Hepatocyte (in vitro differentiated cells): ENCODE results near the gene THUMPD2. TPM values are rescaled to one million over a fixed set of nuclear protein-coding genes. Genes with fewer than 3 reads are reported as not detected.

Experiments used
- DNase-seq: peaks from one replicate; pipeline ENCODE4 v3.0.0-alpha.2; 2016; ENCODE audit warnings: low spot score
- H2AFZ ChIP-seq: fragments of 200-600 bp; sonication (generic); 2 replicates; pipeline ENCODE4 v1.6.0; 2016; ENCODE audit warnings: antibody characterized with exemption, mild to moderate bottlenecking
- H3K27ac ChIP-seq: fragments of 200-600 bp; sonication (generic); 2 replicates; pipeline ENCODE4 v1.5.1; 2016; ENCODE audit warnings: mild to moderate bottlenecking
- H3K27me3 ChIP-seq: fragments of 200-600 bp; sonication (generic); 2 replicates; pipeline ENCODE4 v1.6.1; 2016
- H3K36me3 ChIP-seq: fragments of 200-600 bp; sonication (generic); replicated peaks from 2 replicates; pipeline ENCODE4 v1.5.1; 2016; ENCODE audit warnings: low read depth; ENCODE audit not compliant: insufficient read depth
- H3K4me1 ChIP-seq: fragments of 200-600 bp; sonication (generic); 2 replicates; pipeline ENCODE4 v1.5.1; 2016; ENCODE audit warnings: mild to moderate bottlenecking, moderate library complexity; ENCODE audit not compliant: insufficient read depth
- H3K4me2 ChIP-seq: fragments of 200-600 bp; sonication (generic); 2 replicates; pipeline ENCODE4 v1.6.0; 2016
- H3K4me3 ChIP-seq: fragments of 200-600 bp; sonication (generic); 2 replicates; pipeline ENCODE4 v1.5.1; 2016; ENCODE audit warnings: mild to moderate bottlenecking
- H3K79me2 ChIP-seq: fragments of 200-600 bp; sonication (generic); 2 replicates; pipeline ENCODE4 v1.6.0; 2017; ENCODE audit warnings: mild to moderate bottlenecking
- H3K9me2 ChIP-seq: fragments of 200-600 bp; sonication (generic); replicated peaks from 2 replicates; pipeline ENCODE4 v1.6.0; 2017; ENCODE audit warnings: mild to moderate bottlenecking; ENCODE audit not compliant: insufficient read depth
- H3K9me3 ChIP-seq: fragments of 200-600 bp; sonication (generic); 2 replicates; pipeline ENCODE4 v1.5.1; 2016; ENCODE audit warnings: low read depth, mild to moderate bottlenecking
- H4K20me1 ChIP-seq: fragments of 200-600 bp; sonication (generic); 2 replicates; pipeline ENCODE4 v1.6.0; 2016; ENCODE audit warnings: mild to moderate bottlenecking; ENCODE audit not compliant: insufficient read depth, poor library complexity, severe bottlenecking
- CTCF ChIP-seq: fragments of 200-600 bp; sonication (generic); IDR thresholded peaks from 2 replicates; pipeline ENCODE4 v1.5.1; 2016; ENCODE audit warnings: antibody characterized with exemption, mild to moderate bottlenecking; ENCODE audit not compliant: poor library complexity
- EZH2 ChIP-seq: fragments of 200-600 bp; sonication (generic); IDR thresholded peaks from 2 replicates; pipeline ENCODE4 v1.6.1; 2016; ENCODE audit warnings: antibody characterized with exemption, mild to moderate bottlenecking, borderline replicate concordance
- EZH2phosphoT487 ChIP-seq: fragments of 200-600 bp; sonication (generic); IDR thresholded peaks from one replicate; pipeline ENCODE4 v1.6.1; 2018; ENCODE audit warnings: antibody characterized with exemption, mild to moderate bottlenecking, low read depth, moderate library complexity; ENCODE audit not compliant: unreplicated experiment, severe bottlenecking
- WGBS: methylation state at CpG from one replicate; pipeline ENCODE4 v1.1.6; 2016; ENCODE audit warnings: low lambda C conversion rate; ENCODE audit errors: missing lambda C conversion rate; 5-methylcytosine and 5-hydroxymethylcytosine counted together
- polyA plus RNA-seq: library from polyadenylated mRNA; unstranded; fragments of >200 nt; fragmentation: Nextera tagmentation; extraction: Ambion mirVana; gene quantifications from 2 replicates; pipeline ENCODE4 v1.2.1, GENCODE V29; 2016
- total RNA-seq: library from RNA; depleted of rRNA; stranded (reverse); fragments of >200 nt; gene quantifications from 2 replicates; pipeline ENCODE4 v1.2.3, GENCODE V29; 2014

THUMPD2 gene
- total and polyA plus RNA-seq, 2 experiments from 2014 or later = 6.5 to 12.8 TPM

- peak; percentile 12 for DNase-seq
- Histone ChIP-seq H3K79me2 (peaks cover 3% of the 10 kb centered on the region), H3K27ac (no peak overlapping the region), H3K4me1 (peaks cover 12% of the 10 kb centered on the region), H3K36me3 (no peaks in the 10 kb centered on the region), H3K4me3 (no peak overlapping the region), H3K9me3 (no peaks in the 10 kb centered on the region), H2AFZ (no peak overlapping the region), H3K4me2 (no peak overlapping the region), H3K9me2 (no peaks in the 10 kb centered on the region), H4K20me1 (no peaks in the 10 kb centered on the region), H3K27me3 (no peaks in the 10 kb centered on the region)
- TF ChIP-seq EZH2phosphoT487 (no peak), EZH2 (no peak), CTCF (no peak)
- WGBS = 61% methylated on average over 2 of the region's 2 CpGs
These were observed 40.1 kb downstream of the THUMPD2 start for GRCh38 chr2:39738936-39739335.

- Histone ChIP-seq H2AFZ (no peak overlapping the region), H3K4me3 (no peak overlapping the region), H3K4me1 (peaks cover 12% of the 10 kb centered on the region), H3K27ac (no peak overlapping the region), H3K27me3 (no peaks in the 10 kb centered on the region), H4K20me1 (no peaks in the 10 kb centered on the region), H3K4me2 (peak overlapping the region; percentile 36), H3K9me2 (no peaks in the 10 kb centered on the region), H3K36me3 (no peaks in the 10 kb centered on the region), H3K79me2 (peaks cover 3% of the 10 kb centered on the region), H3K9me3 (no peaks in the 10 kb centered on the region)
- DNase-seq = peak; percentile 56
- WGBS = 75% methylated on average over 8 of the region's 8 CpGs
- TF ChIP-seq EZH2 (no peak), CTCF (no peak), EZH2phosphoT487 (no peak)
These were observed 41.4 kb downstream of the THUMPD2 start for GRCh38 chr2:39737661-39738060.

- H2AFZ ChIP-seq = no peak overlapping the region
- H3K27me3 ChIP-seq = no peaks in the 10 kb centered on the region
- no peaks in the 10 kb centered on the region for H3K9me2 ChIP-seq
- no peaks in the 10 kb centered on the region for H3K36me3 ChIP-seq
- H3K9me3 ChIP-seq = no peaks in the 10 kb centered on the region
- H4K20me1 ChIP-seq = no peaks in the 10 kb centered on the region
- DNase-seq = no peak
- H3K4me3 ChIP-seq = no peak overlapping the region
- peaks cover 12% of the 10 kb centered on the region for H3K4me1 ChIP-seq
- 94% methylated on average over 6 of the region's 6 CpGs for WGBS
- TF ChIP-seq EZH2 (no peak), CTCF (no peak), EZH2phosphoT487 (no peak)
- H3K4me2 ChIP-seq = no peak overlapping the region
- H3K27ac ChIP-seq = no peak overlapping the region
- peaks cover 3% of the 10 kb centered on the region for H3K79me2 ChIP-seq
These were observed 42.4 kb downstream of the THUMPD2 start for GRCh38 chr2:39736640-39737039.

GRCh38 chr2:39735648-39736047 lies 43.4 kb downstream of the THUMPD2 start:
- H3K4me3 ChIP-seq = no peak overlapping the region
- H3K4me2 ChIP-seq = no peak overlapping the region
- WGBS = 98% methylated on average over 3 of the region's 3 CpGs

More at GRCh38 chr2:39735648-39736047, 43.4 kb downstream of the THUMPD2 start:
- Histone ChIP-seq H2AFZ (no peak overlapping the region), H3K36me3 (no peaks in the 10 kb centered on the region), H3K9me3 (no peaks in the 10 kb centered on the region), H3K9me2 (no peaks in the 10 kb centered on the region), H3K4me1 (peaks cover 12% of the 10 kb centered on the region), H3K27ac (no peak overlapping the region), H3K79me2 (peaks cover 3% of the 10 kb centered on the region), H3K27me3 (no peaks in the 10 kb centered on the region), H4K20me1 (no peaks in the 10 kb centered on the region)
- no peak for TF ChIP-seq EZH2
- no peak for TF ChIP-seq EZH2phosphoT487
- TF ChIP-seq CTCF = no peak
- DNase-seq = no peak
